Adrenal gland (tissue), 5 donors: ENCODE results near the gene BCAS4.

Experiments used
- CTCF ChIP-seq, 6 experiments: fragments of 450-650 bp in 4 of 6; fragments of 200-600 bp in 2 of 6; sonication (generic) in 1 of 6; IDR thresholded peaks; 1 replicate in 5 of 6; 2 replicates in 1 of 6; pipeline versions ENCODE4 v1.5.1 to v1.8.0; 2016 to 2021; ENCODE audit warnings: antibody characterized with exemption in 6 of 6, mild to moderate bottlenecking in 2 of 6, moderate library complexity in 1 of 6
- POLR2A ChIP-seq, 2 donors: fragments of 450-650 bp; IDR thresholded peaks; one replicate each; pipeline ENCODE4 v1.6.1; 2017; ENCODE audit warnings: antibody characterized with exemption in 2 of 2, mild to moderate bottlenecking in 2 of 2, moderate library complexity in 1 of 2
- donor health status: DM: no; HTN: no; CAD: no.

- TF ChIP-seq CTCF (IDR thresholded peaks at IDR 0.05): no peak
- no peak for TF ChIP-seq POLR2A (IDR thresholded peaks at IDR 0.05)
These were observed 124.7 kb downstream of the BCAS4 start for GRCh38 chr20:50919567-50919966.
